HepG2 (cell line): ENCODE data around the gene NOL4. TPM values are rescaled to one million over a fixed set of nuclear protein-coding genes. Genes with fewer than 3 reads are reported as not detected.

Experiments
- CHCHD3 ChIP-seq: sonication (generic); formaldehyde crosslinking; IDR thresholded peaks from 2 replicates; pipeline ENCODE4 v1.8.0; 2022; ENCODE audit warnings: mild to moderate bottlenecking, missing genetic modification reagents, moderate library complexity
- CHD2 ChIP-seq: IDR thresholded peaks from 2 replicates; pipeline ENCODE4 v1.6.1; 2011; ENCODE audit warnings: low read depth, low read length, improper control_type of control experiment
- IRX3 ChIP-seq: sonication (generic); formaldehyde crosslinking; IDR thresholded peaks from 2 replicates; pipeline ENCODE4 v1.8.1; 2023; ENCODE audit warnings: mild to moderate bottlenecking, low read depth, missing genetic modification reagents, borderline replicate concordance
- KLF9 ChIP-seq: IDR thresholded peaks from 2 replicates; pipeline ENCODE4 v1.6.1; 2016; ENCODE audit warnings: low read depth
- NONO ChIP-seq, 2 experiments: fragments of 450-650 bp in 1 of 2; sonication (generic) in 1 of 2; formaldehyde crosslinking in 1 of 2; IDR thresholded peaks in 1 of 2; conservative IDR thresholded peaks in 1 of 2; 2 replicates each; pipeline versions ENCODE4 v1.6.1 to v1.8.0; 2017 to 2022; ENCODE audit warnings: mild to moderate bottlenecking in 1 of 2, missing genetic modification reagents in 1 of 2, moderate library complexity in 1 of 2
- PCBP1 ChIP-seq: fragments of 200-400 bp; formaldehyde crosslinking; IDR thresholded peaks from 2 replicates; pipeline ENCODE4 v1.6.1; 2017; ENCODE audit warnings: mild to moderate bottlenecking, low read depth, low read length, borderline replicate concordance
- SALL1 ChIP-seq: sonication (generic); formaldehyde crosslinking; IDR thresholded peaks from 2 replicates; pipeline ENCODE4 v1.8.0; 2022; ENCODE audit warnings: mild to moderate bottlenecking, missing genetic modification reagents
- ZFY ChIP-seq: sonication (generic); formaldehyde crosslinking; IDR thresholded peaks from 2 replicates; pipeline ENCODE4 v1.4.0; 2020; ENCODE audit warnings: missing genetic modification reagents
- ZNF292 ChIP-seq: sonication (generic); formaldehyde crosslinking; IDR thresholded peaks from 2 replicates; pipeline ENCODE4 v1.8.1; 2022; ENCODE audit warnings: mild to moderate bottlenecking, low read depth, missing genetic modification reagents, borderline replicate concordance
- polyA plus RNA-seq, 8 experiments: library from polyadenylated mRNA; depleted of rRNA in 3 of 8; stranded (reverse) in 7 of 8; unstranded in 1 of 8; fragments of >200 nt; fragmentation: Illumina TruSeq in 4 of 8; extraction: Trizol in 4 of 8; gene quantifications; 2 replicates each; pipeline versions ENCODE4 v1.2.1 to v1.2.3, GENCODE V29; 2011 to 2016; ENCODE audit warnings: low read depth in 4 of 8, missing spikeins in 1 of 8, mixed read lengths in 1 of 8; ENCODE audit not compliant: insufficient read depth in 1 of 8
- total RNA-seq, 5 experiments: library from RNA; depleted of rRNA; stranded (reverse); fragments of >200 nt; fragmentation: Illumina TruSeq; extraction: Trizol; gene quantifications; 2 replicates each; pipeline ENCODE4 v1.2.3, GENCODE V29; 2016; ENCODE audit warnings: low read depth in 1 of 5
- TF ChIP-seq, protein P1 (sequence below): sonication (generic); formaldehyde crosslinking; IDR thresholded peaks from 2 replicates; pipeline ENCODE4 v1.4.0; 2020; ENCODE audit warnings: missing genetic modification reagents
- TF ChIP-seq, protein P2 (sequence below): sonication (generic); formaldehyde crosslinking; IDR thresholded peaks from 2 replicates; pipeline ENCODE4 v1.8.1; 2023; ENCODE audit warnings: mild to moderate bottlenecking, moderate library complexity, missing genetic modification reagents
- TF ChIP-seq, protein P3 (sequence below), 2 experiments: sonication (generic) in 1 of 2; formaldehyde crosslinking in 1 of 2; IDR thresholded peaks; 2 replicates each; pipeline versions ENCODE4 v1.4.0 to v1.6.1; 2018 to 2020; ENCODE audit warnings: missing genetic modification reagents in 2 of 2, borderline replicate concordance in 1 of 2, low read depth in 1 of 2, mild to moderate bottlenecking in 1 of 2, missing biosample characterization in 1 of 2

Gene NOL4
- total and polyA plus RNA-seq, 2 of the 13 experiments (the other 11 are each of a cell fraction or from before 2014, with no cell fraction given): 1.8 TPM; not detected in 1

DNA sequence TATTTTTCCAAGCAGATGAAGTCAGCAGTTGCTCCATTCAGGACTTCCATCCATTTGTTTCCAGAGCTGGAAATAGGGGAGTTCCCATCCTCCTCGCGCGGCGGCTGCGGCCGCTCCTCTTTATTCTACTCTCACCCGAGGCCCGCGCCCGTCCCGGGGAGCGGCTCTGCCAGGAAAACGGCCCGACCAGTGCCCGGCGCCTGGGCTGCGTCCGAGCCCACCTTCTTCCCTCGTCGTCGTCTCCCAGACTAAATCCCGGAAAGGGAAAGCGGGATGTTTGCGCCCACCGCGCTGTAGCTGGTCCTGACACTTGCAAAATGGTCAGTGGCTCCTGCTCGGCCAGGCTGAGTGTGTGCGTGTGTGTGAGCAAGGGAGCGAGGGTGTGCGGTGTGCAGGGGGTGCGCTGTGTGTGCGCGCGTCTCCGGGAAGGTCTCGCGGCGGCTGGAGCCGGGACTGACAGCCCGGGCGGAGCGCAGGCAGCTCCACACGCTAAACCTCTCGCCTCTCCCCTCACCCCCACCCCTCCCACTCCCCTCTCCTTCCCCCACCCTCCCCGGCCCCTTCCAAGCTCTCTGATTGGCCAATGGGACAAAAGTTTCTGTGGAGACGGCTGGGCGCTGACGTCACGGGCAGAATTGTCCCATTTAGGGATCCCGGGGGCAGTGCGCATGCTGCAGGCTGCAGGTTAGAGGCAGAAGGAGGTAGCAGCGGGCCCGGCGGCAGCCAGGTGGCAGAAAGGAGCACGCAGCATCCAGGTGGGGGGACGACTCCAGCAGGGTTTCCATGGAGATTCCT lies at the start of gene NOL4 (continued):
- TF ChIP-seq, protein P1, sequence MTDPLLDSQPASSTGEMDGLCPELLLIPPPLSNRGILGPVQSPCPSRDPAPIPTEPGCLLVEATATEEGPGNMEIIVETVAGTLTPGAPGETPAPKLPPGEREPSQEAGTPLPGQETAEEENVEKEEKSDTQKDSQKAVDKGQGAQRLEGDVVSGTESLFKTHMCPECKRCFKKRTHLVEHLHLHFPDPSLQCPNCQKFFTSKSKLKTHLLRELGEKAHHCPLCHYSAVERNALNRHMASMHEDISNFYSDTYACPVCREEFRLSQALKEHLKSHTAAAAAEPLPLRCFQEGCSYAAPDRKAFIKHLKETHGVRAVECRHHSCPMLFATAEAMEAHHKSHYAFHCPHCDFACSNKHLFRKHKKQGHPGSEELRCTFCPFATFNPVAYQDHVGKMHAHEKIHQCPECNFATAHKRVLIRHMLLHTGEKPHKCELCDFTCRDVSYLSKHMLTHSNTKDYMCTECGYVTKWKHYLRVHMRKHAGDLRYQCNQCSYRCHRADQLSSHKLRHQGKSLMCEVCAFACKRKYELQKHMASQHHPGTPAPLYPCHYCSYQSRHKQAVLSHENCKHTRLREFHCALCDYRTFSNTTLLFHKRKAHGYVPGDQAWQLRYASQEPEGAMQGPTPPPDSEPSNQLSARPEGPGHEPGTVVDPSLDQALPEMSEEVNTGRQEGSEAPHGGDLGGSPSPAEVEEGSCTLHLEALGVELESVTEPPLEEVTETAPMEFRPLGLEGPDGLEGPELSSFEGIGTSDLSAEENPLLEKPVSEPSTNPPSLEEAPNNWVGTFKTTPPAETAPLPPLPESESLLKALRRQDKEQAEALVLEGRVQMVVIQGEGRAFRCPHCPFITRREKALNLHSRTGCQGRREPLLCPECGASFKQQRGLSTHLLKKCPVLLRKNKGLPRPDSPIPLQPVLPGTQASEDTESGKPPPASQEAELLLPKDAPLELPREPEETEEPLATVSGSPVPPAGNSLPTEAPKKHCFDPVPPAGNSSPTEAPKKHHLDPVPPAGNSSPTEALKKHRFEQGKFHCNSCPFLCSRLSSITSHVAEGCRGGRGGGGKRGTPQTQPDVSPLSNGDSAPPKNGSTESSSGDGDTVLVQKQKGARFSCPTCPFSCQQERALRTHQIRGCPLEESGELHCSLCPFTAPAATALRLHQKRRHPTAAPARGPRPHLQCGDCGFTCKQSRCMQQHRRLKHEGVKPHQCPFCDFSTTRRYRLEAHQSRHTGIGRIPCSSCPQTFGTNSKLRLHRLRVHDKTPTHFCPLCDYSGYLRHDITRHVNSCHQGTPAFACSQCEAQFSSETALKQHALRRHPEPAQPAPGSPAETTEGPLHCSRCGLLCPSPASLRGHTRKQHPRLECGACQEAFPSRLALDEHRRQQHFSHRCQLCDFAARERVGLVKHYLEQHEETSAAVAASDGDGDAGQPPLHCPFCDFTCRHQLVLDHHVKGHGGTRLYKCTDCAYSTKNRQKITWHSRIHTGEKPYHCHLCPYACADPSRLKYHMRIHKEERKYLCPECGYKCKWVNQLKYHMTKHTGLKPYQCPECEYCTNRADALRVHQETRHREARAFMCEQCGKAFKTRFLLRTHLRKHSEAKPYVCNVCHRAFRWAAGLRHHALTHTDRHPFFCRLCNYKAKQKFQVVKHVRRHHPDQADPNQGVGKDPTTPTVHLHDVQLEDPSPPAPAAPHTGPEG (CRISPR knock-in tag): no peak
- TF ChIP-seq CHD2 (0 out of 2 replicates have a peak, but pooled peaks have one; percentile 34), ZFY (CRISPR knock-in tag) (peak; percentile 18; the same call in 1 of the 2 replicates), PCBP1 (peak; percentile 96; the same call in 1 of the 2 replicates), ZNF292 (CRISPR knock-in tag) (0 out of 2 replicates have a peak, but pooled peaks have one; percentile 22), CHCHD3 (CRISPR knock-in tag) (no peak), SALL1 (CRISPR knock-in tag) (0 out of 2 replicates have a peak, but pooled peaks have one; percentile 21), NONO (IDR thresholded peaks at IDR 0.05) (no peak), NONO (CRISPR knock-in tag; conservative IDR thresholded peaks at IDR 0.05) (peak; percentile 35; the same call in 1 of the 2 replicates), KLF9 (CRISPR knock-in tag) (no peak), IRX3 (CRISPR knock-in tag) (no peak)
- TF ChIP-seq, protein P2, sequence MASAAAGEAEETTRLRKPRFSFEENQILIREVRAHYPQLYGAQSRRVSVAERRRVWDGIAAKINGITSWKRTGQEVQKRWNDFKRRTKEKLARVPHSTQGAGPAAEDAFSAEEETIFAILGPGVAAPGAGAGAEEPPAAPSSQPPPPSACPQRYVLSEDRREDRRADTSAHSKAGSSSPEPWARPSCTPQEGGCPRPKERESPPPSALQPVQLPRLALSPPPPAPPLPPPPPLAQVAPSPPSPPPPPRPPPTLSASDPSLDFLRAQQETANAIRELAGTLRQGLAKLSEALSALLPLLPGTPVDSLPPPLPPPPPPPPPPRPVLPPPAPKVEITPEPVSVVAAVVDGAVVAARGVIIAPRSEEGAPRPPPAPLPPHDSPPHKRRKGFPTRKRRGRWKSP (CRISPR knock-in tag): peak; percentile 77; the same call in 1 of the 2 replicates
- TF ChIP-seq, protein P3, sequence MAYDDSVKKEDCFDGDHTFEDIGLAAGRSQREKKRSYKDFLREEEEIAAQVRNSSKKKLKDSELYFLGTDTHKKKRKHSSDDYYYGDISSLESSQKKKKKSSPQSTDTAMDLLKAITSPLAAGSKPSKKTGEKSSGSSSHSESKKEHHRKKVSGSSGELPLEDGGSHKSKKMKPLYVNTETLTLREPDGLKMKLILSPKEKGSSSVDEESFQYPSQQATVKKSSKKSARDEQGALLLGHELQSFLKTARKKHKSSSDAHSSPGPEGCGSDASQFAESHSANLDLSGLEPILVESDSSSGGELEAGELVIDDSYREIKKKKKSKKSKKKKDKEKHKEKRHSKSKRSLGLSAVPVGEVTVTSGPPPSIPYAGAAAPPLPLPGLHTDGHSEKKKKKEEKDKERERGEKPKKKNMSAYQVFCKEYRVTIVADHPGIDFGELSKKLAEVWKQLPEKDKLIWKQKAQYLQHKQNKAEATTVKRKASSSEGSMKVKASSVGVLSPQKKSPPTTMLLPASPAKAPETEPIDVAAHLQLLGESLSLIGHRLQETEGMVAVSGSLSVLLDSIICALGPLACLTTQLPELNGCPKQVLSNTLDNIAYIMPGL (CRISPR knock-in tag; IDR thresholded peaks at IDR 0.05; ENCODE audit: borderline replicate concordance in 1 of 2, low read depth in 1 of 2): 0 out of 4 replicates have a peak, but pooled peaks of 1 of the 2 experiments have one; percentile 20
